HEK293T (cell line): ENCODE data around the gene CDH4.

ENCODE experiments used
- BHLHE40 ChIP-seq: fragments of 450-650 bp; IDR thresholded peaks from 2 replicates; pipeline ENCODE4 v1.6.1; 2016; ENCODE audit warnings: mild to moderate bottlenecking, moderate library complexity, borderline replicate concordance
- FOXM1 ChIP-seq: fragments of 450-650 bp; IDR thresholded peaks from 2 replicates; pipeline ENCODE4 v1.6.1; 2017; ENCODE audit warnings: mild to moderate bottlenecking, borderline replicate concordance
- PKNOX1 ChIP-seq: fragments of 450-650 bp; IDR thresholded peaks from 2 replicates; pipeline ENCODE4 v1.6.1; 2016
- TARDBP ChIP-seq: fragments of 450-650 bp; IDR thresholded peaks from 2 replicates; pipeline ENCODE4 v1.6.1; 2016

- no peak for TF ChIP-seq FOXM1
- TF ChIP-seq PKNOX1, result no peak
- TF ChIP-seq TARDBP, result no peak
- no peak for TF ChIP-seq BHLHE40
Measured at GRCh38 chr20:61743606-61744005, 491.5 kb downstream of the CDH4 start.
